ENCODE results near the gene PHPT1. TPM values are rescaled to one million over a fixed set of nuclear protein-coding genes. Genes with fewer than 3 reads are reported as not detected.

Gene PHPT1
- total and polyA plus RNA-seq, 2 experiments from 2014 or later: 86.2 to 437 TPM

DNA sequence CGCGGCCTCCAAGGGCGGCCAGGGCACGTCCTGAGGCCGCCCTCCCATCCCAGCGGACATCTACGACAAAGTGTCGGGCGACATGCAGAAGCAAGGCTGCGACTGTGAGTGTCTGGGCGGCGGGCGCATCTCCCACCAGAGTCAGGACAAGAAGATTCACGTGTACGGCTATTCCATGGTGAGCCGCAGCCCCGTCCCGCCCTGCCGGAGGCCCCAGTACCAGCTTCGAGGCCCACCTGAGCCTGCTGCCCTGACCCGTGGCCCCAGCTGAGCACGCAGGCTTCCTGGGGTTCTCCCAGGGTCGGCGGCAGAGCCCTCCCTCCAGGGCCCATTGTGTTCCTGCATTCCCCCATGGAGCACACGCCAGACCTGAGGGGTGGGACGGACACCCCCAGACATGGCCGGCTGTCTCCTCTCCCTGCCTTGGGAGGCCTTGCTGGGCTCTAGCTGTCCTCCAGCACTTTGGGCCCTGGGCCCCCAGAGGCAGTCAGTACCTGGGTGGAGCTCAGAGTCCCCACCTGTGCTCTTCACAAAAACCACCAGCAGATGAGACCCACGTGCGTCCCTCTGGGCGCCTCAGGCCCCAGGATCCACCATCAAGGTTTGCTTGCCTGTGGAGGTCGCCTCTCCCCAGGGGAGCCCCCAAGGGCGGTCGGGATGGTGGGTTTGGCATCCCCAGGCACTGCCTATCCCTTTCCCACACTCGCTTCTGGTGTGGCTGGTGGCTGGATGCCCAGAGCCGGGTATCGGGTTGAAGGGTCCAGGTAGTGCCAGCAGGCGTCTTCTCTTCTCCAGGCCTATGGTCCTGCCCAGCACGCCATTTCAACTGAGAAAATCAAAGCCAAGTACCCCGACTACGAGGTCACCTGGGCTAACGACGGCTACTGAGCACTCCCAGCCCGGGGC is 1.0 kb downstream of the PHPT1 start (continued):
- TF ChIP-seq, protein P1, sequence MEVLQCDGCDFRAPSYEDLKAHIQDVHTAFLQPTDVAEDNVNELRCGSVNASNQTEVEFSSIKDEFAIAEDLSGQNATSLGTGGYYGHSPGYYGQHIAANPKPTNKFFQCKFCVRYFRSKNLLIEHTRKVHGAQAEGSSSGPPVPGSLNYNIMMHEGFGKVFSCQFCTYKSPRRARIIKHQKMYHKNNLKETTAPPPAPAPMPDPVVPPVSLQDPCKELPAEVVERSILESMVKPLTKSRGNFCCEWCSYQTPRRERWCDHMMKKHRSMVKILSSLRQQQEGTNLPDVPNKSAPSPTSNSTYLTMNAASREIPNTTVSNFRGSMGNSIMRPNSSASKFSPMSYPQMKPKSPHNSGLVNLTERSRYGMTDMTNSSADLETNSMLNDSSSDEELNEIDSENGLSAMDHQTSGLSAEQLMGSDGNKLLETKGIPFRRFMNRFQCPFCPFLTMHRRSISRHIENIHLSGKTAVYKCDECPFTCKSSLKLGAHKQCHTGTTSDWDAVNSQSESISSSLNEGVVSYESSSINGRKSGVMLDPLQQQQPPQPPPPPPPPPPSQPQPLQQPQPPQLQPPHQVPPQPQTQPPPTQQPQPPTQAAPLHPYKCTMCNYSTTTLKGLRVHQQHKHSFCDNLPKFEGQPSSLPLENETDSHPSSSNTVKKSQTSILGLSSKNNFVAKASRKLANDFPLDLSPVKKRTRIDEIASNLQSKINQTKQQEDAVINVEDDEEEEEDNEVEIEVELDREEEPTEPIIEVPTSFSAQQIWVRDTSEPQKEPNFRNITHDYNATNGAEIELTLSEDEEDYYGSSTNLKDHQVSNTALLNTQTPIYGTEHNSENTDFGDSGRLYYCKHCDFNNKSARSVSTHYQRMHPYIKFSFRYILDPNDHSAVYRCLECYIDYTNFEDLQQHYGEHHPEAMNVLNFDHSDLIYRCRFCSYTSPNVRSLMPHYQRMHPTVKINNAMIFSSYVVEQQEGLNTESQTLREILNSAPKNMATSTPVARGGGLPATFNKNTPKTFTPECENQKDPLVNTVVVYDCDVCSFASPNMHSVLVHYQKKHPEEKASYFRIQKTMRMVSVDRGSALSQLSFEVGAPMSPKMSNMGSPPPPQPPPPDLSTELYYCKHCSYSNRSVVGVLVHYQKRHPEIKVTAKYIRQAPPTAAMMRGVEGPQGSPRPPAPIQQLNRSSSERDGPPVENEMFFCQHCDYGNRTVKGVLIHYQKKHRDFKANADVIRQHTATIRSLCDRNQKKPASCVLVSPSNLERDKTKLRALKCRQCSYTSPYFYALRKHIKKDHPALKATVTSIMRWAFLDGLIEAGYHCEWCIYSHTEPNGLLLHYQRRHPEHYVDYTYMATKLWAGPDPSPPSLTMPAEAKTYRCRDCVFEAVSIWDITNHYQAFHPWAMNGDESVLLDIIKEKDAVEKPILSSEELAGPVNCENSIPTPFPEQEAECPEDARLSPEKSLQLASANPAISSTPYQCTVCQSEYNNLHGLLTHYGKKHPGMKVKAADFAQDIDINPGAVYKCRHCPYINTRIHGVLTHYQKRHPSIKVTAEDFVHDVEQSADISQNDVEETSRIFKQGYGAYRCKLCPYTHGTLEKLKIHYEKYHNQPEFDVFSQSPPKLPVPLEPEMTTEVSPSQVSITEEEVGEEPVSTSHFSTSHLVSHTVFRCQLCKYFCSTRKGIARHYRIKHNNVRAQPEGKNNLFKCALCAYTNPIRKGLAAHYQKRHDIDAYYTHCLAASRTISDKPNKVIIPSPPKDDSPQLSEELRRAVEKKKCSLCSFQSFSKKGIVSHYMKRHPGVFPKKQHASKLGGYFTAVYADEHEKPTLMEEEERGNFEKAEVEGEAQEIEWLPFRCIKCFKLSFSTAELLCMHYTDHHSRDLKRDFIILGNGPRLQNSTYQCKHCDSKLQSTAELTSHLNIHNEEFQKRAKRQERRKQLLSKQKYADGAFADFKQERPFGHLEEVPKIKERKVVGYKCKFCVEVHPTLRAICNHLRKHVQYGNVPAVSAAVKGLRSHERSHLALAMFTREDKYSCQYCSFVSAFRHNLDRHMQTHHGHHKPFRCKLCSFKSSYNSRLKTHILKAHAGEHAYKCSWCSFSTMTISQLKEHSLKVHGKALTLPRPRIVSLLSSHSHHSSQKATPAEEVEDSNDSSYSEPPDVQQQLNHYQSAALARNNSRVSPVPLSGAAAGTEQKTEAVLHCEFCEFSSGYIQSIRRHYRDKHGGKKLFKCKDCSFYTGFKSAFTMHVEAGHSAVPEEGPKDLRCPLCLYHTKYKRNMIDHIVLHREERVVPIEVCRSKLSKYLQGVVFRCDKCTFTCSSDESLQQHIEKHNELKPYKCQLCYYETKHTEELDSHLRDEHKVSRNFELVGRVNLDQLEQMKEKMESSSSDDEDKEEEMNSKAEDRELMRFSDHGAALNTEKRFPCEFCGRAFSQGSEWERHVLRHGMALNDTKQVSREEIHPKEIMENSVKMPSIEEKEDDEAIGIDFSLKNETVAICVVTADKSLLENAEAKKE (CRISPR knock-in tag; IDR thresholded peaks at IDR 0.05): no peak
- no peak for TF ChIP-seq NANOG (IDR thresholded peaks at IDR 0.05; ENCODE audit: borderline replicate concordance)
- TF ChIP-seq, protein P2, sequence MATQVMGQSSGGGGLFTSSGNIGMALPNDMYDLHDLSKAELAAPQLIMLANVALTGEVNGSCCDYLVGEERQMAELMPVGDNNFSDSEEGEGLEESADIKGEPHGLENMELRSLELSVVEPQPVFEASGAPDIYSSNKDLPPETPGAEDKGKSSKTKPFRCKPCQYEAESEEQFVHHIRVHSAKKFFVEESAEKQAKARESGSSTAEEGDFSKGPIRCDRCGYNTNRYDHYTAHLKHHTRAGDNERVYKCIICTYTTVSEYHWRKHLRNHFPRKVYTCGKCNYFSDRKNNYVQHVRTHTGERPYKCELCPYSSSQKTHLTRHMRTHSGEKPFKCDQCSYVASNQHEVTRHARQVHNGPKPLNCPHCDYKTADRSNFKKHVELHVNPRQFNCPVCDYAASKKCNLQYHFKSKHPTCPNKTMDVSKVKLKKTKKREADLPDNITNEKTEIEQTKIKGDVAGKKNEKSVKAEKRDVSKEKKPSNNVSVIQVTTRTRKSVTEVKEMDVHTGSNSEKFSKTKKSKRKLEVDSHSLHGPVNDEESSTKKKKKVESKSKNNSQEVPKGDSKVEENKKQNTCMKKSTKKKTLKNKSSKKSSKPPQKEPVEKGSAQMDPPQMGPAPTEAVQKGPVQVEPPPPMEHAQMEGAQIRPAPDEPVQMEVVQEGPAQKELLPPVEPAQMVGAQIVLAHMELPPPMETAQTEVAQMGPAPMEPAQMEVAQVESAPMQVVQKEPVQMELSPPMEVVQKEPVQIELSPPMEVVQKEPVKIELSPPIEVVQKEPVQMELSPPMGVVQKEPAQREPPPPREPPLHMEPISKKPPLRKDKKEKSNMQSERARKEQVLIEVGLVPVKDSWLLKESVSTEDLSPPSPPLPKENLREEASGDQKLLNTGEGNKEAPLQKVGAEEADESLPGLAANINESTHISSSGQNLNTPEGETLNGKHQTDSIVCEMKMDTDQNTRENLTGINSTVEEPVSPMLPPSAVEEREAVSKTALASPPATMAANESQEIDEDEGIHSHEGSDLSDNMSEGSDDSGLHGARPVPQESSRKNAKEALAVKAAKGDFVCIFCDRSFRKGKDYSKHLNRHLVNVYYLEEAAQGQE (IDR thresholded peaks at IDR 0.05; ENCODE audit: unreplicated experiment): no peak

All from GM23338 (cell line).